MM.1S (cell line): ENCODE measurements around the gene PPP4R1.

ENCODE experiments used
- CTCF ChIP-seq: fragments of 300-600 bp; sonication (generic); IDR thresholded peaks from 2 replicates; pipeline ENCODE4 v1.5.1; 2016; ENCODE audit warnings: antibody characterized with exemption, low read length, mixed read lengths
- EZH2phosphoT487 ChIP-seq: fragments of 300-600 bp; sonication (generic); IDR thresholded peaks from 2 replicates; pipeline ENCODE4 v1.6.1; 2018; ENCODE audit warnings: antibody characterized with exemption, low read length

GRCh38 chr18:9561759-9562158 is 52.6 kb downstream of the PPP4R1 start:
- TF ChIP-seq CTCF (no peak), EZH2phosphoT487 (no peak)
